Measurements from ENCODE around the gene RO60.
A peak's percentile ranks its signal among the peaks of the same experiment; 100 is the strongest.
"Not testable (repeated sequence)": the region's sequence is repeated elsewhere in the genome, so short reads cannot be mapped to it uniquely, and the experiment has no call there.

Gene RO60

GRCh38 chr1:193019442-193020026 is 39.9 kb upstream of the RO60 start:
- peak; percentile 5 for DNase-seq (ENCODE audit: low read depth)

DNA sequence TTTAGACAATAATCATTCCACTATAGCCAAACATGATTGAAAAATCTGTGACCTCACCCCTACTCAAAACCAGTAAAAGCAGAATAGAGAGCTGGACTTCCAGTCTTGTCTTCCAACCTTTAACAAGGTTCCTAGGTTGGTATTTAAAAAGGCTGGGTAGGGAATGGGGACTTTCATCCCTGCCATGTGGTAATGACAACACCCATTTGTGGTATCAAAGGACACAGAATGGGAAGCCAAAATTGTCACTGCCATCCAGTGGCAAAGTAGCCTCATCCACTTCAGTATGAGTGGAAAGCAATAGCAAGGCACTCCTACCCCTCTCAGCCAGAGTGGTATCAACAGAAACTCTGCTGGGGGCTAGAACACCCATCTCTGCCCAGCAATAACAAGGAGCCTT is 34.2 kb upstream of the RO60 start:
- no peak for DNase-seq (ENCODE audit: low read depth)
- TF ChIP-seq CTCF (IDR thresholded peaks at IDR 0.05; ENCODE audit: low read depth, low read length, missing control alignments), result no peak
- H3K4me3 ChIP-seq (ENCODE audit: low read depth, low read length), result no peak overlapping the region

More at GRCh38 chr1:193019442-193020026, 39.9 kb upstream of the RO60 start:
- H3K4me3 ChIP-seq (ENCODE audit: low read depth, low read length), result no peak overlapping the region
- peak; percentile 24 for TF ChIP-seq CTCF (IDR thresholded peaks at IDR 0.05; ENCODE audit: low read depth, low read length, missing control alignments)

GRCh38 chr1:193030280-193030679 is 29.1 kb upstream of the RO60 start:
- TF ChIP-seq CTCF (IDR thresholded peaks at IDR 0.05; ENCODE audit: low read depth, low read length, missing control alignments), result no peak
- DNase-seq (ENCODE audit: low read depth), result no peak
- H3K4me3 ChIP-seq (ENCODE audit: low read depth, low read length), result no peak overlapping the region

DNA sequence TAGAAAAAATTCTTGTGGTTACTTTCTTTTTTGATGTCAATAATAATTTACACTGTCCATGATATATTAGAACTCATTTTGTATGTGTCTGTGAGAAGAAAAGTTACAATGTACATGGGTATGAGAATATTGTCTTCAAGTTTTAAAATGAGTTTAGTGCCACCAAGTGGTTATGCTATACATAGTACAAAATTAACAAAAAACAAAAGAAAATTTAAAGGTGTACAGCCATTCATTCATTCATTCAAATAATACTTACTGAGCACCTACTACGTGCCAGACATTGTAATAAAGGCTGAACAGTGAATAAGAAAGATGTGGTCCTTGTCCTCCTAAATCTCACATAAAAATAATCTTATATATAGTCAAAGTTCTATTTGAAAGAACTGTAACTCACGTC is 28.0 kb upstream of the RO60 start:
- no peak for DNase-seq (ENCODE audit: low read depth)
- TF ChIP-seq CTCF (IDR thresholded peaks at IDR 0.05; ENCODE audit: low read depth, low read length, missing control alignments), result no peak
- H3K4me3 ChIP-seq (ENCODE audit: low read depth, low read length), result no peak overlapping the region

DNA sequence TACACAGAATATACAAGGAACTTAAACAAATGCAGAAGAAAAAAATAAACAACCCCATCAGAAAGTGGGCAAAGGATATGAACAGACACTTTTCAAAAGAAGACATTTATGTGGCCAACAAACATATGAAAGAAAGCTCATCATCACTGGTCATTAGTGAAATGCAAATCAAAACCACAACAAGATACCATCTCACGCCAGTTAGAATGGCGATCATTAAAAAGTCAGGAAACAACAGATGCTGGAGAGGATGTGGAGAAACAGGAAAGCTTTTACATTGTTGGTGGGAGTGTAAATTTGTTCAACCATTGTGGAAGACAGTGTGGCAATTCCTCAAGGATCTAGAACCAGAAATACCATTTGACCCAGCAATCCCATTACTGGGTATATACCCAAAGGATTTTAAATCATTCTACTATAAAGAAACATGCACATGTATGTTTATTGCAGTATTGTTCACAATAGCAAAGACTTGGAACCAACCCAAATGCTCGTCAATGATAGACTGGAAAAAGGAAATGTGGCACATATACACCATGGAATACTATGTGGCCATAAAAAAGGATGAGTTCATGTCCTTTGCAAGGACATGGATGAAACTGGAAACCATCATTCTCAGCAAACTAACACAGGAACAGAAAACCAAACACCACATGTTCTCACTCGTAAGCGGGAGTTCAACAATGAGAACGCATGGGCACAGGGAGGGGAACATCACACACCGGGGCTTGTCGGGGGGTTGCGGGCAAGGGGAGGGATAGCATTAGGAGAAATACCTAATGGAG is 26.6 kb upstream of the RO60 start:
- H3K4me3 ChIP-seq (ENCODE audit: low read depth, low read length); DNase-seq (ENCODE audit: low read depth): not testable (repeated sequence)

DNA sequence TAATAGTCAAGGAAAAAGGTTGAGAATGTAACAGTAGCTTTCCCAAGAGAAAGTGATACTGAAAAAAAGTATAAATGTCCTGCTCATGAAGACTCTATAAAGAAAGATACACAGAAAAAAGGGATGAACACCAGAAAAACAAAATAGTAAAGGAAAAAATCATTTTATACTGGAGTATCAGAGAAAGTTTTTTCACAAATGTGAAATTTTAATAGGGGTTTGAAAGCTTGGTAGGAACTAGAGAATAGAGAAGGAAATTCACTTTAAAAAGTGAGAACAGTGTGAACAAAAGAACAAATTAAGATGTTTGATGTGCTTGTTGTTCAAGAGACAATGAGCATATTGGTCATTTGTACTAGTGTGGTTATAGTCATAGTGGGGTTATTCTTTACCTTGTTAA is 25.8 kb upstream of the RO60 start:
- no peak for TF ChIP-seq CTCF (IDR thresholded peaks at IDR 0.05; ENCODE audit: low read depth, low read length, missing control alignments)

GRCh38 chr1:193036337-193037047 is 22.9 kb upstream of the RO60 start:
- H3K4me3 ChIP-seq (ENCODE audit: low read depth, low read length), result no peak overlapping the region
- no peak for TF ChIP-seq CTCF (IDR thresholded peaks at IDR 0.05; ENCODE audit: low read depth, low read length, missing control alignments)
- no peak for DNase-seq (ENCODE audit: low read depth)

More for the DNA sequence above, 25.8 kb upstream of the RO60 start:
- no peak overlapping the region for H3K4me3 ChIP-seq (ENCODE audit: low read depth, low read length)
- DNase-seq (ENCODE audit: low read depth), result no peak
